ENCODE measurements around the gene KCNMB2. TPM values are rescaled to one million over a fixed set of nuclear protein-coding genes. Genes with fewer than 3 reads are reported as not detected.

Gene KCNMB2
- polyA plus RNA-seq, 1 experiment = not detected

DNA sequence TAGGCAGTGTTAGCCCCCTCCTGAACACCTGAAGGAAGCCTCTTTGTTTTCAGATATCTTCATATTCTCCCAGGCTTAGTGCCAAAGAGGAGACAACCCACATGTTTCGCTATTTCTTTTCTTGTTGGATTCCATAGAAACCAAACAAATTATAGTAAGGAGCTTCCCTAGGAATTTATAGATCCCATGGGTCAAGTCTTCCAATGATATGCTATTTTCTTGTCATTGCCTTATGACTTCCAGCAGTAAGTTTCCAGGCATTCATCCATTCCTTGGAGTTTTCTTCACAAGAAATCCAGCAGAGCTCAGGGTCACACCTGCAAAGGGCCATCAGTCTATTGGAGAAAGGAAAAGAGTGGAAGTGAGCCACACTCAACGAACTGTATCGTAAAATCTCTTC is 9.9 kb upstream of the KCNMB2 start:
- DNase-seq (ENCODE audit: low read depth) = no peak
- Histone ChIP-seq H3K27me3 (ENCODE audit: control insufficient read depth, insufficient read depth, low read length) (no peaks in the 10 kb centered on the region), H3K4me3 (ENCODE audit: low read depth, low read length) (no peak overlapping the region), H3K36me3 (ENCODE audit: control insufficient read depth, insufficient read depth, low read length) (no peaks in the 10 kb centered on the region)
- TF ChIP-seq, protein P1, sequence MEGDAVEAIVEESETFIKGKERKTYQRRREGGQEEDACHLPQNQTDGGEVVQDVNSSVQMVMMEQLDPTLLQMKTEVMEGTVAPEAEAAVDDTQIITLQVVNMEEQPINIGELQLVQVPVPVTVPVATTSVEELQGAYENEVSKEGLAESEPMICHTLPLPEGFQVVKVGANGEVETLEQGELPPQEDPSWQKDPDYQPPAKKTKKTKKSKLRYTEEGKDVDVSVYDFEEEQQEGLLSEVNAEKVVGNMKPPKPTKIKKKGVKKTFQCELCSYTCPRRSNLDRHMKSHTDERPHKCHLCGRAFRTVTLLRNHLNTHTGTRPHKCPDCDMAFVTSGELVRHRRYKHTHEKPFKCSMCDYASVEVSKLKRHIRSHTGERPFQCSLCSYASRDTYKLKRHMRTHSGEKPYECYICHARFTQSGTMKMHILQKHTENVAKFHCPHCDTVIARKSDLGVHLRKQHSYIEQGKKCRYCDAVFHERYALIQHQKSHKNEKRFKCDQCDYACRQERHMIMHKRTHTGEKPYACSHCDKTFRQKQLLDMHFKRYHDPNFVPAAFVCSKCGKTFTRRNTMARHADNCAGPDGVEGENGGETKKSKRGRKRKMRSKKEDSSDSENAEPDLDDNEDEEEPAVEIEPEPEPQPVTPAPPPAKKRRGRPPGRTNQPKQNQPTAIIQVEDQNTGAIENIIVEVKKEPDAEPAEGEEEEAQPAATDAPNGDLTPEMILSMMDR (IDR thresholded peaks at IDR 0.05; ENCODE audit: insufficient read depth, low read depth, low read length) = no peak
- POLR2A ChIA-PET = no interaction called here
- CTCF ChIA-PET = no interaction called here

DNA sequence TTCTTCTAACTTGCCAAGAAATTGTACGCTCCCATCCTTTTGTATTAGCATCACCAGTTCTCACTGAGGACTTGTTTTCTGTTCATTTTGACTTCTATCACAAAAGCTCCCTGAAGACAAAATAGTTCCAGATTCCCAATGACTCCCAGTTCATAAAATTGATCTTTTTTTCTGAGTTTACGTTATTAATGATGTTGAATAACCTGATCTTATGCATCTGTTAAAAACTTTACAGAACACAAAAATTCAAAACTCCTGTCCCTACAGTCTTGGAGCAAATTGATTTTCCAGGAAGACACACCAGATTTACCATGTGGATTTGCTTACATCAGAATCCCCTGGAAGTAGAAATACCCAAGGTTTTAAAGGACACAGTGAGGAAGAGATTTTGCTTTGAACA is 8.3 kb upstream of the KCNMB2 start:
- ChIA-PET CTCF (no interaction called here), POLR2A (no interaction called here)
- H3K27me3 ChIP-seq (ENCODE audit: control insufficient read depth, insufficient read depth, low read length) = no peaks in the 10 kb centered on the region
- H3K36me3 ChIP-seq (ENCODE audit: control insufficient read depth, insufficient read depth, low read length) = no peaks in the 10 kb centered on the region
- H3K4me3 ChIP-seq (ENCODE audit: low read depth, low read length) = no peak overlapping the region
- no peak for DNase-seq (ENCODE audit: low read depth)
- TF ChIP-seq, protein P1 (IDR thresholded peaks at IDR 0.05; ENCODE audit: insufficient read depth, low read depth, low read length) = no peak

DNA sequence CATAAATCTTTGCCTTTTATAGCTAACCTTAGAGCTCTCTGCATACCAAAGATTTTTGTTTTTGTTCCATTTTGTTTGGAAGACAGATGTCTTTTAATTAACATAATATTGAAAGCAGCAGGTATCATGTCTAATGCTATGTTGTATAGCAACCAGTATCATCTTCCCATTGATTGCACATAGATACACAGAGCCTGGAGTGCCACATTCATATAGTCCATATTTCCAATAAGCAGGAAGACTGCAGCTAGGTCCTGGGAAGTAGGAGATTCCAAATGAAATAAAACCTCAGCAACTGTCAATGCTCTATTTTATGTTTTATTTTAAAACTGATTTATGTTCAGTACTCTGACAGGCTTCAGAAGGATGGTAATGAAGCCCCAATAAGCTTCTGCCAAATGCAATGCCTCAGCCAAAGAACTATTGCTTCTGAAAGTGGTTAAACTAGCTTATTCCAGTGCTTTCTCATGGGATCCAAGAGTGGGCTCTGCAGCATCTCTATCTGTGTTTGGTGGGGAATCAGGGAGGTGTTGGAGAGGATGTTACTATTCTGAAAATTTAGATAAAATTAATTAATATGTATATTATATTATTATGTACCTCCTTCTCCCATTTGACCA is 6.5 kb upstream of the KCNMB2 start:
- no peaks in the 10 kb centered on the region for H3K27me3 ChIP-seq (ENCODE audit: control insufficient read depth, insufficient read depth, low read length)
- ChIA-PET CTCF (interaction anchor here (0.9 kb wide), 1 partner anchor 23 kb away, joined by 3 read pairs; no protein-coding TSS in a partner anchor), POLR2A (no interaction called here)
- TF ChIP-seq, protein P1 (IDR thresholded peaks at IDR 0.05; ENCODE audit: insufficient read depth, low read depth, low read length) = no peak
- H3K36me3 ChIP-seq (ENCODE audit: control insufficient read depth, insufficient read depth, low read length) = no peaks in the 10 kb centered on the region
- H3K4me3 ChIP-seq (ENCODE audit: low read depth, low read length) = no peak overlapping the region
- no peak for DNase-seq (ENCODE audit: low read depth)

DNA sequence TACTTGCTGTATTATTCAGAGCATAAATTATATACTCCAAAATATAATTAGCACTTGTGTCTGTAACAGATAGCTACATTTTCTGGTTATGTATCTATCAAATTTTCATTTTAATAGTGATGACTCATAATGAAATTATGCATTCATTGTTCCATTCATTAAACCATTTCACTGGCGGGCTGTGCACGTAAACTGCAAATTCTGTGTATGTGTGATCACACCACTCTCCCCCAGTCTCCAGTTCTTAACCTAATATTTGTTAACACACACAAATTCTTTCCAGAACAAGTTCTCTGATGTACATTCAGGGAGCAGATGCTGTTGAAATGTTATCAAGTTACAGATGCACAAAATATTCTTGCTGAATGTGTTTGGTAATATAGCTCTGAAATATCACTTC is 3.8 kb upstream of the KCNMB2 start:
- no peaks in the 10 kb centered on the region for H3K36me3 ChIP-seq (ENCODE audit: control insufficient read depth, insufficient read depth, low read length)
- no peaks in the 10 kb centered on the region; the same call in 1 of the 2 replicates for H3K27me3 ChIP-seq (ENCODE audit: control insufficient read depth, insufficient read depth, low read length)
- no peak for DNase-seq (ENCODE audit: low read depth)
- TF ChIP-seq, protein P1 (IDR thresholded peaks at IDR 0.05; ENCODE audit: insufficient read depth, low read depth, low read length) = no peak
- ChIA-PET POLR2A (interaction anchor here (0.6 kb wide), 1 partner anchor 13 kb away, joined by 4 read pairs; no protein-coding TSS in a partner anchor), CTCF (no interaction called here)
- no peak overlapping the region for H3K4me3 ChIP-seq (ENCODE audit: low read depth, low read length)

DNA sequence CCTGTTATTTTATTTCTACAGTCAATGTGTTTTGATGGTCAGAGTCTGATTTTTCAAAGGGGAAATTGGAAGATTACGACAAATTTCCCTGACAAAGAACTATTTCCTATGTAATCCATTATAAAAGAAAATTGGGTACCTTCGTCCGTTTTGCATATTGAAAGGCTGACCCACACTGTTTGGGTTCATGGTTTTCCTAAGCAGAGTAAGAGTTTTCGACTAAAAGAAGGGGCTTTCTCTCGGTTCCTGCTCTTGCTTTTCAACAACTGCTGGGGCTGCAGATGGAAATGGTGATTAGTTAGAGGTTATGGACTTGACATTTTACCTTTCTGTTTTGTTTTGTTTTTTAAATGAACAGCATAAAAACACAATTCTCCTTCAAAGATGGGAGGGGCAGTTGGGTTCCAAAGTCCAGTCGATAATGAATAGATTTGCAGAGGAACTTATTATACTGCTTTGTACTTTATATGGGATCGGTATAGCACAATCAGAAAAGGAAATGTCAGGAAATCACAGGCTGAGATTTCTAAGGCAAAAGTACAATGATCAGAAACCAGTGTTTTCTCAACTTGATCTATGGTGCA is 978 bp downstream of the KCNMB2 start:
- Histone ChIP-seq H3K4me3 (ENCODE audit: low read depth, low read length) (peak overlapping the region; percentile 37; the same call in 1 of the 2 replicates), H3K36me3 (ENCODE audit: control insufficient read depth, insufficient read depth, low read length) (no peaks in the 10 kb centered on the region), H3K27me3 (ENCODE audit: control insufficient read depth, insufficient read depth, low read length) (no peaks in the 10 kb centered on the region; the same call in 1 of the 2 replicates)
- TF ChIP-seq, protein P1 (IDR thresholded peaks at IDR 0.05; ENCODE audit: insufficient read depth, low read depth, low read length) = no peak
- DNase-seq (ENCODE audit: low read depth) = no peak
- ChIA-PET POLR2A (no interaction called here), CTCF (no interaction called here)
